Measurements from ENCODE around the gene PLPP4.

- TF ChIP-seq CTCF (conservative IDR thresholded peaks at IDR 0.05) = no peak
- TF ChIP-seq EZH2 (IDR thresholded peaks at IDR 0.05; ENCODE audit: low read depth) = no peak
These were observed 175.0 kb downstream of the PLPP4 start for GRCh38 chr10:120632047-120632446.

All from PC-9 (cell line).